Neural cell (in vitro differentiated cells): ENCODE measurements around the gene VWA8. TPM values are rescaled to one million over a fixed set of nuclear protein-coding genes. Genes with fewer than 3 reads are reported as not detected.
"Not testable (repeated sequence)": the region's sequence is repeated elsewhere in the genome, so short reads cannot be mapped to it uniquely, and the experiment has no call there.

Experiments
- H2AFZ ChIP-seq: fragments of 200-600, 300-800 bp; sonication (generic), shearing (Covaris generic); 2 replicates; pipeline ENCODE4 v1.6.0; 2014; ENCODE audit warnings: low read depth, mild to moderate bottlenecking, antibody characterized with exemption, low read length, moderate library complexity
- H3F3A ChIP-seq: fragments of 200-600 bp; shearing (Covaris generic); 2 replicates; pipeline ENCODE4 v1.6.1; 2016; ENCODE audit warnings: mild to moderate bottlenecking, moderate library complexity, mixed read lengths, antibody characterized with exemption, low read length; ENCODE audit not compliant: insufficient read depth, poor library complexity, severe bottlenecking
- H3K27ac ChIP-seq: fragments of 200-600, 300-800 bp; sonication (generic), shearing (Covaris generic); 2 replicates; pipeline ENCODE4 v1.5.1; 2014; ENCODE audit warnings: mild to moderate bottlenecking, low read length, moderate library complexity
- H3K27me3 ChIP-seq: fragments of 300-800, 200-600 bp; sonication (generic), shearing (Covaris generic); 2 replicates; pipeline ENCODE4 v1.6.0; 2014; ENCODE audit warnings: mild to moderate bottlenecking, low read depth, low read length, moderate library complexity; ENCODE audit not compliant: insufficient read depth
- H3K36me3 ChIP-seq: fragments of 300-800, 200-600 bp; sonication (generic), shearing (Covaris generic); 2 replicates; pipeline ENCODE4 v1.5.1; 2014; ENCODE audit warnings: mild to moderate bottlenecking, antibody characterized with exemption, low read length, moderate library complexity; ENCODE audit not compliant: insufficient read depth
- H3K4me2 ChIP-seq: fragments of 300-800, 200-600 bp; sonication (generic), shearing (Covaris generic); 2 replicates; pipeline ENCODE4 v1.6.0; 2014; ENCODE audit warnings: mild to moderate bottlenecking, low read length
- H3K4me3 ChIP-seq: fragments of 300-800, 200-600 bp; sonication (generic), shearing (Covaris generic); 2 replicates; pipeline ENCODE4 v1.5.1; 2014; ENCODE audit warnings: mild to moderate bottlenecking, low read length, moderate library complexity
- H3K79me2 ChIP-seq: fragments of 200-600 bp; shearing (Covaris generic); replicated peaks from 2 replicates; pipeline ENCODE4 v1.6.0; 2014; ENCODE audit warnings: mild to moderate bottlenecking, low read length, moderate library complexity; ENCODE audit not compliant: insufficient read depth
- H3K9ac ChIP-seq: fragments of 300-800, 200-600 bp; sonication (generic), shearing (Covaris generic); 2 replicates; pipeline ENCODE4 v1.6.1; 2016; ENCODE audit warnings: mild to moderate bottlenecking, low read length, mixed read lengths
- H3K9me2 ChIP-seq: fragments of 200-600 bp; shearing (Covaris generic); 2 replicates; pipeline ENCODE4 v1.6.1; 2016; ENCODE audit warnings: mild to moderate bottlenecking, low read length, mixed read lengths; ENCODE audit not compliant: insufficient read depth
- H3K9me3 ChIP-seq: fragments of 200-600, 300-800 bp; sonication (generic), shearing (Covaris generic); 2 replicates; pipeline ENCODE4 v1.6.1; 2016; ENCODE audit warnings: mild to moderate bottlenecking, mixed run types, low read length, moderate library complexity, mixed read lengths
- H4K20me1 ChIP-seq: fragments of 200-600 bp; shearing (Covaris generic); 2 replicates; pipeline ENCODE4 v1.6.1; 2016; ENCODE audit warnings: mild to moderate bottlenecking, mixed run types; ENCODE audit not compliant: insufficient read depth
- EP300 ChIP-seq: fragments of 450-650 bp; conservative IDR thresholded peaks from 2 replicates; pipeline ENCODE4 v1.6.1; 2014; ENCODE audit warnings: antibody characterized with exemption, mild to moderate bottlenecking, moderate library complexity; ENCODE audit not compliant: poor library complexity, severe bottlenecking
- EZH2 ChIP-seq: fragments of 200-600, 300-800 bp; shearing (Covaris generic), sonication (generic); IDR thresholded peaks from 2 replicates; pipeline ENCODE4 v1.6.1; 2014; ENCODE audit warnings: antibody characterized with exemption, low read length, borderline replicate concordance, mild to moderate bottlenecking; ENCODE audit not compliant: insufficient read depth, poor library complexity, severe bottlenecking
- MXI1 ChIP-seq: fragments of 450-650 bp; conservative IDR thresholded peaks from 2 replicates; pipeline ENCODE4 v1.6.1; 2014; ENCODE audit warnings: antibody characterized with exemption, mild to moderate bottlenecking; ENCODE audit not compliant: poor library complexity, severe bottlenecking
- POLR2AphosphoS5 ChIP-seq: IDR thresholded peaks from 2 replicates; pipeline ENCODE4 v1.6.1; 2012
- RAD21 ChIP-seq: fragments of 450-650 bp; conservative IDR thresholded peaks from 2 replicates; pipeline ENCODE4 v1.6.1; 2014; ENCODE audit warnings: antibody characterized with exemption, mild to moderate bottlenecking, moderate library complexity
- SMC3 ChIP-seq: fragments of 450-650 bp; conservative IDR thresholded peaks from 2 replicates; pipeline ENCODE4 v1.6.1; 2014; ENCODE audit warnings: antibody characterized with exemption, mild to moderate bottlenecking, moderate library complexity; ENCODE audit not compliant: poor library complexity
- TAF1 ChIP-seq: IDR thresholded peaks from 2 replicates; pipeline ENCODE4 v1.6.1; 2012; ENCODE audit warnings: low read depth
- polyA plus RNA-seq: library from polyadenylated mRNA; depleted of rRNA; stranded (reverse); fragments of >200 nt; gene quantifications from 2 replicates; pipeline ENCODE4 v1.2.3, GENCODE V29; 2014
- TF ChIP-seq, protein P1 (sequence below): fragments of 450-650 bp; IDR thresholded peaks from 2 replicates; pipeline ENCODE4 v1.5.1; 2014; ENCODE audit warnings: antibody characterized with exemption, mild to moderate bottlenecking, moderate library complexity; ENCODE audit not compliant: poor library complexity, severe bottlenecking
- TF ChIP-seq, protein P2 (sequence below): IDR thresholded peaks from 2 replicates; pipeline ENCODE4 v1.6.1; 2012; ENCODE audit warnings: borderline replicate concordance

VWA8 gene
- polyA plus RNA-seq, 1 donor from 2014 or later, result 3.6 TPM

DNA sequence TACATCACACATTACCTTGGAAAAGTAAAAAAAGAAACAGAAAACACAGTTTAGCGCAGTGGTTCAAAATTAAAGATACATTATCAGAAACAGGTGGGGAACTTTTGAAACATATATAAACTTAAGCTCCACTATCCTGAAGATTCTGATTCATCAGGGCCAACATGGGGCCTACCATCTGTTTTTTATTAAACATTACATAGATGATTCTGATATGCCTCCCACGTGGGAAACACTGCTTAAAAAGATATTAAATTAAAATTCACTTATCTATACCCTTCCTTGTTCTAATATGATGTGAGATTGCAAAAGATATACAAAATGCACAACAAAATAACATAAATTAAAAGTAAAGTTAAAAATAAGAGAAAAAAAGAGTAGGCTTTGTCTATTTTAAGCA lies 125.0 kb downstream of the VWA8 start:
- H3K9ac ChIP-seq, result no peak overlapping the region
- no peaks in the 10 kb centered on the region for H3K79me2 ChIP-seq
- H3K27me3 ChIP-seq, result no peaks in the 10 kb centered on the region
- TF ChIP-seq, protein P1, sequence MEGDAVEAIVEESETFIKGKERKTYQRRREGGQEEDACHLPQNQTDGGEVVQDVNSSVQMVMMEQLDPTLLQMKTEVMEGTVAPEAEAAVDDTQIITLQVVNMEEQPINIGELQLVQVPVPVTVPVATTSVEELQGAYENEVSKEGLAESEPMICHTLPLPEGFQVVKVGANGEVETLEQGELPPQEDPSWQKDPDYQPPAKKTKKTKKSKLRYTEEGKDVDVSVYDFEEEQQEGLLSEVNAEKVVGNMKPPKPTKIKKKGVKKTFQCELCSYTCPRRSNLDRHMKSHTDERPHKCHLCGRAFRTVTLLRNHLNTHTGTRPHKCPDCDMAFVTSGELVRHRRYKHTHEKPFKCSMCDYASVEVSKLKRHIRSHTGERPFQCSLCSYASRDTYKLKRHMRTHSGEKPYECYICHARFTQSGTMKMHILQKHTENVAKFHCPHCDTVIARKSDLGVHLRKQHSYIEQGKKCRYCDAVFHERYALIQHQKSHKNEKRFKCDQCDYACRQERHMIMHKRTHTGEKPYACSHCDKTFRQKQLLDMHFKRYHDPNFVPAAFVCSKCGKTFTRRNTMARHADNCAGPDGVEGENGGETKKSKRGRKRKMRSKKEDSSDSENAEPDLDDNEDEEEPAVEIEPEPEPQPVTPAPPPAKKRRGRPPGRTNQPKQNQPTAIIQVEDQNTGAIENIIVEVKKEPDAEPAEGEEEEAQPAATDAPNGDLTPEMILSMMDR, result no peak
- TF ChIP-seq RAD21, result no peak
- no peak for TF ChIP-seq POLR2AphosphoS5
- TF ChIP-seq TAF1, result no peak
- TF ChIP-seq MXI1, result no peak
- no peak for TF ChIP-seq EZH2
- TF ChIP-seq SMC3, result no peak
- no peak for TF ChIP-seq EP300
- TF ChIP-seq, protein P2, sequence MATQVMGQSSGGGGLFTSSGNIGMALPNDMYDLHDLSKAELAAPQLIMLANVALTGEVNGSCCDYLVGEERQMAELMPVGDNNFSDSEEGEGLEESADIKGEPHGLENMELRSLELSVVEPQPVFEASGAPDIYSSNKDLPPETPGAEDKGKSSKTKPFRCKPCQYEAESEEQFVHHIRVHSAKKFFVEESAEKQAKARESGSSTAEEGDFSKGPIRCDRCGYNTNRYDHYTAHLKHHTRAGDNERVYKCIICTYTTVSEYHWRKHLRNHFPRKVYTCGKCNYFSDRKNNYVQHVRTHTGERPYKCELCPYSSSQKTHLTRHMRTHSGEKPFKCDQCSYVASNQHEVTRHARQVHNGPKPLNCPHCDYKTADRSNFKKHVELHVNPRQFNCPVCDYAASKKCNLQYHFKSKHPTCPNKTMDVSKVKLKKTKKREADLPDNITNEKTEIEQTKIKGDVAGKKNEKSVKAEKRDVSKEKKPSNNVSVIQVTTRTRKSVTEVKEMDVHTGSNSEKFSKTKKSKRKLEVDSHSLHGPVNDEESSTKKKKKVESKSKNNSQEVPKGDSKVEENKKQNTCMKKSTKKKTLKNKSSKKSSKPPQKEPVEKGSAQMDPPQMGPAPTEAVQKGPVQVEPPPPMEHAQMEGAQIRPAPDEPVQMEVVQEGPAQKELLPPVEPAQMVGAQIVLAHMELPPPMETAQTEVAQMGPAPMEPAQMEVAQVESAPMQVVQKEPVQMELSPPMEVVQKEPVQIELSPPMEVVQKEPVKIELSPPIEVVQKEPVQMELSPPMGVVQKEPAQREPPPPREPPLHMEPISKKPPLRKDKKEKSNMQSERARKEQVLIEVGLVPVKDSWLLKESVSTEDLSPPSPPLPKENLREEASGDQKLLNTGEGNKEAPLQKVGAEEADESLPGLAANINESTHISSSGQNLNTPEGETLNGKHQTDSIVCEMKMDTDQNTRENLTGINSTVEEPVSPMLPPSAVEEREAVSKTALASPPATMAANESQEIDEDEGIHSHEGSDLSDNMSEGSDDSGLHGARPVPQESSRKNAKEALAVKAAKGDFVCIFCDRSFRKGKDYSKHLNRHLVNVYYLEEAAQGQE, result no peak
- no peaks in the 10 kb centered on the region for H4K20me1 ChIP-seq
- H3K9me3 ChIP-seq, result no peaks in the 10 kb centered on the region
- no peak overlapping the region for H3K4me3 ChIP-seq
- H2AFZ ChIP-seq, result no peak overlapping the region
- H3K36me3 ChIP-seq, result no peaks in the 10 kb centered on the region
- H3K4me2 ChIP-seq, result no peak overlapping the region
- H3K9me2 ChIP-seq, result no peaks in the 10 kb centered on the region
- H3K27ac ChIP-seq, result no peak overlapping the region
- no peaks in the 10 kb centered on the region for H3F3A ChIP-seq

DNA sequence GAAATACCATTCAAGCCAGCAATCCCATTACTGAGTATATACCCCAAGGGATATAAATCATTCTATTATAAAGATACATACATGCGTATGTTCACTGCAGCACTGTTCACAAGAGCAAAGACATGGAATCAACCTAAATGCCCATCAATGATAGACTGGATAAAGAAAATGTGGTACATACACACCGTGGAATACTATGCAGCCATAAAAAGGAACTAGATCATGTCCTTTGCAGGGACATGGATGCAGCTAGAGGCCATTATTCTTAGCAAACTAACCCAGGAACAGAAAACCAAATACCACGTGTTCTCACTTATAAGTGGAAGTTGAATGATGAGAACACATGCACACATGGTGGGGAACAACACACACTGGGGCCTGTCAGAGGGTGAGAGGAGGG lies 126.2 kb downstream of the VWA8 start:
- not testable (repeated sequence) for H3K79me2 ChIP-seq, H3K9ac ChIP-seq, H3K9me3 ChIP-seq, H3K4me3 ChIP-seq, H3F3A ChIP-seq, H3K9me2 ChIP-seq, H3K27ac ChIP-seq, H3K4me2 ChIP-seq, H3K36me3 ChIP-seq, H2AFZ ChIP-seq, H3K27me3 ChIP-seq, H4K20me1 ChIP-seq

DNA sequence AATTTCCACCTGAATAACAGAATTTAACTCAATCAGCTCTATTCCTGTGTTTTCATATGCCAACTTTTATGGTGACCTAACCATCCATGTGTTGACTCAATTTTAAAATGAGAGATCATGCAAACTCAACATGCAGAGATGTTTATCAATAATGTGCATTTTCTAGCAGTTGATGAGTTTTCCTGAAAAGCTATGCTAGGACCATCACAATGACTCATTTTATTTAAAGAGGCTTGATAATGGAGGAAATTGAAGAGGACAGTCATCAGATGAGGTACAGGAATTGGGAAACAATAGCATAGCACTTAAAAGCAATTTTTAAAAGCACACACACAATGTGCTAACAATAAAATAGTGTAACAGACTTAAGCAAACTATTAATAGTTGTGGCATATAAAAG lies 127.1 kb downstream of the VWA8 start:
- no peak overlapping the region for H3K9ac ChIP-seq
- no peak overlapping the region for H3K27ac ChIP-seq
- no peaks in the 10 kb centered on the region for H3K9me3 ChIP-seq
- no peaks in the 10 kb centered on the region for H3K36me3 ChIP-seq
- no peak overlapping the region for H3K4me3 ChIP-seq
- H2AFZ ChIP-seq, result no peak overlapping the region
- no peaks in the 10 kb centered on the region for H4K20me1 ChIP-seq
- TF ChIP-seq EP300 (no peak), TAF1 (no peak)
- no peaks in the 10 kb centered on the region for H3K79me2 ChIP-seq
- H3K27me3 ChIP-seq, result no peaks in the 10 kb centered on the region
- no peaks in the 10 kb centered on the region for H3K9me2 ChIP-seq
- no peak overlapping the region for H3K4me2 ChIP-seq
- no peaks in the 10 kb centered on the region for H3F3A ChIP-seq
